ENCODE measurements around the gene OR8B4.

GRCh38 chr11:124441519-124441918 lies 16.8 kb upstream of the OR8B4 start:
- TF ChIP-seq CTCF (IDR thresholded peaks at IDR 0.05) (no peak), POLR2AphosphoS5 (IDR thresholded peaks at IDR 0.05) (no peak), POLR2A (IDR thresholded peaks at IDR 0.05) (no peak)
